Activated gamma-delta T cell treated with Interleukin-2 at 50 U/mL for 16 hours (primary cell): ENCODE data around the gene KLHL29.

ENCODE experiments used
- DNase-seq: peaks from one replicate; pipeline ENCODE4 v3.0.0-alpha.2; 2020

KLHL29 gene

DNA sequence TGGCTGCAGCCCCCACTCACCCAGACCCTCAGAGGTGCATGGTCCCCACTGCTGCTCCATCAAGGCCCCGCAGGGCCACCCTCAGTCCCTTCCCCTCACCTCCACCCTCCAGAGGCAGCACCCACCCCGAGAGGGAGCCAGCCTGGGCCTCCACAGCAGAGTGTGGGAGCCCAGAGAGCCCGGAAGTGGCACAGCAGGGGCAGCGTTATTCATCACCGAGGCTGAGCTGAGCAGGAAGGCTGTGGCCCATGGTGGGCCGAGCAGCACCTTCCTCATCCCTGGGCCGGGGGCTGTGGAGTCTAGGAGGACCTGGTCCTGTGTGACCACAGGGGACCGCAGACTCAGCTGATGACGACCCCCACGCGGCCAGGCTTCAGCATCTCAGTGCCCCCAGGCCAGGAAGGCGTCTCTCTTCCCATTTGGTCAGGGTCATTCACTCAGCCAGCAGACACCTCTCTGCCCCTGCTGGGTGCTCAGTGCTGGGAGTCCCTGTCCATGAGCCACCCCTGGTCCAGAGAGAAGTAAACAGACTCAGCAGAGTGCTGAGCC lies 283.9 kb downstream of the KLHL29 start:
- DNase-seq = no peak

DNA sequence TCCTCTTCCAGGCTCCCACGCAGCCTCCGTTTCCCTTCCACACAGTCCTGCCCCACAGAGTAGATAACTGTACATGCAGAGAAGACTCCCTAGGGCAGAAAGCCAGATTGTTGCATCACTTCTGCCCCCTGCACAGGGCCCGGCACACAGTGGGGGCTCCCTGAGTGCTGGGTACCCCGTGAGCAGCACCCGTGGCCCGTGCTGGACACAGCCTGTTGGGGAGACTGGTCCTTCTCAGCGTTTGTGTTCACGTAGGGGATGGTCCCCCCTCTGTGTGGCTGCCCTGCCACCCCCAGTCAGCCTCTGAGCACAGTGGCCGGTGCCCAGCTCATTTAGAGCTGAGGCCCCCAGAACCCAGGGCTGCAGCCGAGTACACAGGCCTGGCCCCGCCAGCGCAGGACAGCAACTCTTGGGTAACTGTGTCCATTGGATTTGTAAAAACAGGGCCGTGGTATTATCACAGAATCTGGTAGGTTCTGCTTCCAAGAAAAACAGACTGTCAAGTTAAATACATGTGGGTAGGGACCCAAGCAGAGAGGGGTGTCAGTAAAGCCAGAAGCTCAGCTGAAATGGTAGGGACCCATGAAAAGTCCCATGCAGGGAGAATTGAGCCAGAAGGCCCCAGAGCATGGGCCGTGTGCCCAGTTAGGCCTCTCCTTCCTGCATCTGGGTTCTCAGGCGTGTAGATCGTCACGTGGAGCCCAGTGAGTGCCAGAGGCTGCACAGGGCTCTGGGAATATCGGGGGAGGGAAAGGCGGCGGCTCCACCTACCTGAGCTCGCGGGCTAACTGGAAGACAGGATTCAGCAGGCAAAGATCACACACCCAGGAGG lies 284.6 kb downstream of the KLHL29 start:
- no peak for DNase-seq

DNA sequence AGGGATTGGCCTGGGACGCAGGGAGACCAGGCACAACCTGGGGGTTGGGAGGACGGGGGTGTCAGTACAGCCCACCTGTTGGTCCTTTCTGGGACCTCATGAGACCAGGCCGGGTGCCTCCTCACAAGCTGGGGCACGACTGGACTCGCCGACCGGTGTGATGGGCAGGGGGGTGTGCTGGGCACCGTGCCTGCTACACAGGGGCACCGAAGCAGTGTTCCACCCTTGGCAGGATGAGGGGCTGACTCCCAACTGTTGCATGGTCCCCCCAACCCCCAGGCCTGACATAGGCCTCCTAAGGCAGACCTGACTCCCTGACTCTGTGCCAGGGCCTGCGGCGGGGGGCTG lies 285.2 kb downstream of the KLHL29 start:
- DNase-seq = no peak

DNA sequence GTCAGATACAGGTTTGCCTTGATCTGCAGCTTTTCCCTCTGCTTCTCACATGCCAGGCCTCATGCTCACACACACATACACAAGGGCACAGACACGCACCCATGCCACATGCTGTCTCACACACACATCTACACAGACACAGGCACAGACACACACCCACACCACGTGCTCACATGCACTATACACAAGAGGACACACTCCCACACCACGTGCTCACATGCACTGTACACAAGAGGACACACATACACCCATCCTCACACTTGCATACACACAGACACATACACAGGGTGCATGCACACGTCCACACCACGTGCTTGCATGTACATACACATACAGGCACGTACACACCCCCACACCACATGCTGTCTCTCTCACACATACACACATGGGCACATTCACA lies 288.1 kb downstream of the KLHL29 start:
- no peak for DNase-seq

DNA sequence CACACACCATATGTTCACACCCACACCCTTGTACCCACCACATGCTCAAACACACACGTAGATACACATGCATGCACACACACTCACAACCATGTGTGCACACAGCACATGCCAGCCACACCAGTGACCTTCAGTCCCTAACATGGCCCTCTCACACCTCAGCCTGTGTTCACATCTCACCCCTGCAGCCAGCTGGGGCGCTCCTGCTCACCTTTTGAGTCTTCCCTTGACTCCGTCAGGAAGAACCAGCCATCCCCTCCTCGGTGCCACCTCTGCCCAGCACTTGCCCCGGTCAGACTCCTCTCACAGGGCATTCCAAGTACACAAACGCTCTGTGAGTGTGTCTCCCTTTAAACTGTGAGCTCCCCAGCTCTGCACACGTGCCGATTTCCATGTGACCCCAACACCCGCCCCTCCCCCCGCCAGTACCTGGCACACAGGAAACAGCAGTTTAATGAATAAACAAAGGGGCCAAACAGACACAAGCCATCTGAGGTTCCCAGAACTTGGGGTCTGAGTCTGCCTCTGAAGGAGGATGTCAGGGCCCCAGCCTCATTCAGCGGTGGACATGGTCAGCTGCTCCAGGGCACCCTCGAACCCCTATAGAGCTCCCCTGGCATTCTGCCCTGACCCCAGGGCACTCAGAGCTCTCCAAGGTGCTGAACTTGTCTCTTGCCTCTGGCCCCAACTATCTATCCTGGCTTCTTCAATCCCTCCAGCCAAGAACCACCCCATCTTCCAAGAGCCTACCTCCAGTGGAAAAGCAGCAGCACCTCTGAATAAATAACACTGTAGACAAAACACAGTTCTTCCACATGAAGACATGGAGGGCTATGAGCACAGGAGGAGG lies 289.1 kb downstream of the KLHL29 start:
- DNase-seq = no peak

DNA sequence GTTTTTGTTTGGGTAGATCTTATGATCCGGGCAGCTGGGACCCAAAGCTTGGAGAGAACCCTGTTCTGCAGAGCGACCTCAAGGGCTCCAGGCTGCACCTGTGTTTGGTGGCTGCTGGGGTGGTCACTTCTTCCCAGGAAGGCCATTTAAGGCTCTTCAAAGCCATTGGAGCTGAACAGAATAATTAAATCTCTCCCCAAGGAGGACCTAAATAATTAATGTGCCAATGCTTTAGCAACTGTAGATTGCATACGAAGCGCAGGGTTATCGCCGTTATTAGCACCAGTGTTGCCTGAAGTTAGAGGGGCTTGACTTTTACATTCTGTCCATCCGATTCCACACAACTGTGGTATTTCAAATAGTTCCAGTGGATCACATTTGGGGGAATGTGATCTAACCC lies 290.5 kb downstream of the KLHL29 start:
- DNase-seq = no peak

DNA sequence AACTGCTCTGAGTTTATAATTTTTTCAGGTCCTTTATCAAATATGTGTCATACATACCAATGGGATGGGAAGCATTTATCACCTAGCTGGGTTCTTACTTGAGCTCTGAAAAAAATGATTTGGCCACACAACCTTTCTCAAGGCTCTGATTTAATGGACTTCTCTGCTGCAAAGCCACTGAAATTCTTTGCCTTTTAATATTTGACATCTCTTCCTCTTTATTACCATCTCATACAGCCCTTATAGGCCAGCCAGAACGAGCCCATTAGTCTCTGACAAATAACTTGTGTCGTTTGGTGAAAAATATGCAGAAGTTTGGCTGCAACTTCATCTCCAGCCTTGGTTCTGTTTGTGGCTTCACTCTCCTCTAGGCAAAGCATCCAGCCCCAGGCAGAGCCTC lies 292.9 kb downstream of the KLHL29 start:
- DNase-seq = no peak

DNA sequence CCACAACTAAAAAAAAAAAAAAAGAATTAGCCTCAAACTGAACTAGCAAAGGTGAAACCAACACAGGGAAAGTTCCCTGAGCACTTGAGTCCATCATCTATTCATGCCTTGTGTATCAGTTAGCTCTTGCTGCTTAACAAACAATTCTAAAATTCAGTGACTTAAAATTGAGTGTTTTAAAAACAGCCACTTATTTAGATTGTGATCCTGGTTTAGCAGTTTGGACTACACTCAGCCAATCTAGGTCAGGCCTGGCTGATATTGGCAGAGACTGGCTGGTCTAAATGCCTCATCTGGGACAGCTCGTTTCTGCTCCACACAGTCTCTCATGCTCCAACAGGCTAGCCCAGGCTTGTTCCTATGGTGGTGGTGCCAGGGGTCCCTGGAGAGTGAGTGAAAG lies 294.1 kb downstream of the KLHL29 start:
- DNase-seq = no peak

DNA sequence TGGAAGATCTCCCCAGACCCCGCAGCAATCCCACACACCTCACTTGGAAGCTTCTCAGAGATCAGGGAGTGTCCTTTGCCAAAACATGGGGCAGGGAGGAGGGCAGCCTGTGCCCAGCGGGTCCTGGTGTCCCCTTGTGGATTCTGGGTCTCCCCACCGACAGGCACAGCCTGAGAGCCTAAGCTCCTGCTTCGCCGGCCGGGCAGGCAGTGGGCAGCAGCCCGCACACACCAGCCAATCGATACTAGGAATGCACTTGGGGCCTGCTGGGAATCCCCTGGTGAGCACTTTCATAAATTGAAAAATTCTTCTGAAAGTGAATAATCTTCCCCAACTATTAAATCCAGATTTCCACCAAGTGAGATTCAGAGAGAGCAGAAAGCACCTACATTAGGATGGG lies 296.0 kb downstream of the KLHL29 start:
- DNase-seq = no peak

DNA sequence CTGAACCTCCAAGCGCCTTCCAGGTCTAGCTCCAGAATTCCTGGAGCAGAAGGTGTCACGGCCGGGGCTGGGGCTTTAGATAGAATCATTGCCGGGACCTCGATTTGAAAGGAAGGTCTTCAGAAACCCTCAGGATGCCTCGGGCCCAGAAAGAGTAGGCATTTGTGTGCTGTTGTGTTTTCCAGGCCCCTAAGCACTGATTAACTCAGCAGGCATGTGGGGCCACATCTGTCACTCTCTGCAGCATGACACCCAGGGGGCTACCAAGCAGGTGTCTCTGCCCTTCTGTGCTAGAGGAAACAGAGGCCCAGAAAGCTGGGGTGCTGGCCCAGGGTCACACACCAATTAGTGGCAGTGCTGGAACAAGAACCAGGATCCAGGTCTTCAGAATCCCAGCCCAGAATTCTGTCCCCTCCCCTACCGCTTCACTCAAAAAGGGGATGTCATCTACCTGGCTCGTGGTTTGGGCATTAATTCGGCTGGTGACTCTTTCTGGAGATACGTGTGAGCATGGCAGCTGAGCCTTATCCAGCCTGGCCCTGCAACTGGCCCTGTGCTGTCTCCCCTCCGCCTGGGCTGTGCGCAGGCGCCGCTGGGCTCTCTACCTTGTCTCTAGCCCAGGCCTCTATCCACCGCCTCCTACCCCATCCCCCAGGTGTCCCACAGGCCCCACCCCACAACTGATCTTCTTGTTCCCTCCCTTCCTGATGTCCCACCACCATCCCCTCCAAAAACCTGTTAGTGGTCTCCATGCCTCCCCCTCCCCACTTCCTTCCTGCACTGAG lies 296.6 kb downstream of the KLHL29 start:
- no peak for DNase-seq

DNA sequence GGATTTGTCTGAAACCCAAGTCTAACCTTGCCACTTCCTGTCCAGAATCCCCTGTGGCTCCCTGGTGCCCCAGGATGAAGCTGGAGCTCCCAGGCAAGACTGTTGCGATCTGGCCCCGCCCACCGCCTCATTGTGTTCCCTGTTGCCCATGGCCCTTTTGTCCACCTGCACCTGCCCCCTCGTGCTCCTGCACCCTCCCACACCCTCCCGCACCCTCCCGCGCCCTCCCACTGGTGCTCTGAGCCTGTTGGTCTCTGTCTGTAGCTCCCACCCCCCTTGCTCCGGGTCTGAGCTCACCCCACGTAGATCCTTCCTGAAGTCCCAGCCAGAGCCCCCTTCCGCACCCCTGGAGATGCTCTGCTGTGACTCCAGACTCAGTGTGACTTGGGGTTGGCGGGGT lies 297.5 kb downstream of the KLHL29 start:
- DNase-seq = no peak

DNA sequence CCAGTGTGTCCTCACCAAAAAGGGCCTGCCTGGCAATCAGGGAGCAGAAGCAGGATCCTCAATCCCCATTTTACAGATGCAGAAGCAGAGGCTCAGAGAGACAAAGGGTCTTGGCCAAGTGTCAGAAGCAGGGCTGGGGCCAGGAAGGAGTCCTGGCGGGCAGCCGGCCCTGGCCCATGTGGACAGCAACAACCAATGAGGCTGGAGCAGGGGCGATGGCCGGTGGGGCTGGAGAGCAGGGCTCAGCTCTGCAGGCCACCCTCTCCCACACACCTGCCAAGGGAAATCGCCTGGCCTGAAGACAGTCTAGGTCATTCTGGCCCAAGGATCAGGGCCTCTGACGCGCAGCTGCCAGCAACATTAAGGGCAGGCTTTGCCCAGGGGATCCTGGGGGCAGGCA lies 298.0 kb downstream of the KLHL29 start:
- no peak for DNase-seq

DNA sequence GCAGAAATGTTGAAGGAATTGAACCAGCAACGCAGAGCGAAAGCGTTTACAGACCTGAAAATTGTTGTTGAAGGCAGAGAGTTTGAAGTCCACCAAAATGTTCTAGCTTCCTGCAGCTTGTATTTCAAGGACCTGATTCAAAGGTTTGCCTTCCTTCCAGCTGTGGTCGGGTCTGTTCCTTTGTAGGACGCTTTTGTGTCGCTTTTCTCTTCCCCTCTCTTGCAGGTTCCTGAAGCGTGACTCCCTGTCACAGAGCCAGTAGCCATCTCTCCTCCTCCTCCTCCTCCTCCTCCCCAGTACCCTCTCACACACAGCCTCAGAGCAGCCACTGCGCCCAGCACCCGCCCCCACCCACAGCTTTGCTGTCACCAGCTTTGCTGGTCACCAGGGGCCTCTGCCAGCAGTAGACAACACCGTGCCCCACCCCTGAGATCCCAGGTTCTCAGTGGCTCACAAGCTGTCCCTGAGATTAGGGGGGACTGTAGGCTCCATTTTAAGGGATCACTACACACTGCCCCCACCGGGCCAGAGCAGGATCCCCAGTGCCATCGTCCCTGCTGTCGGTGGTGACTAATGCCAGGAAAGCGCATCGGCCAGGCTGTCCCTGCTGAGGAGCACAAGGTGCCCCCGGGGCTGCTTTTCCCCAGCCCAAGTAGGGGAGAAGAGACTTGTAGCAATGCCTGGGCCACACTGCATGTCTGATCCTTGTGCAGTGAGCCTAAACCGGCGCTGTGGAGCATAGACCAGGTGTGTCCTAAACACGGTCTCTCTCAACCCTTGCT lies 299.6 kb downstream of the KLHL29 start:
- no peak for DNase-seq

DNA sequence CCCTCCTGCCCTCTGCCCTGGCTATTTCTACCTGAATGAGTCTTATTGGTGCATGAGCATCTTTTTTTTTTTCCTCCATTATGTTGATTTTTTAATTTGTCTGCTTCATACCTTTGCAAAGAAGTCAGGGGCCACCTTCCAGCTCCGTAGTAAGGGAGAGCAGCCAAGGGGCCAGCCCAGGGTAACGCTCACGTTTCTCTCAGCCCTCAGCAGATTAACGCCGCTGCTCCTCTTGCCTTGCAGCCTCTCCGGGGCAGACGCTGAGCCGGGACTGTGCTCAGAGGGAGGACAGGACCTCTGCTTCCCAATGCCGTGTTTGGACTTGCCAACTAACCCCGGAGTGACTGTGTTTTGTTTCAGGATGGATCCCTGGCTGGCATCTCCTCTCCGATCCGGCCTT lies 300.2 kb downstream of the KLHL29 start:
- DNase-seq = no peak

DNA sequence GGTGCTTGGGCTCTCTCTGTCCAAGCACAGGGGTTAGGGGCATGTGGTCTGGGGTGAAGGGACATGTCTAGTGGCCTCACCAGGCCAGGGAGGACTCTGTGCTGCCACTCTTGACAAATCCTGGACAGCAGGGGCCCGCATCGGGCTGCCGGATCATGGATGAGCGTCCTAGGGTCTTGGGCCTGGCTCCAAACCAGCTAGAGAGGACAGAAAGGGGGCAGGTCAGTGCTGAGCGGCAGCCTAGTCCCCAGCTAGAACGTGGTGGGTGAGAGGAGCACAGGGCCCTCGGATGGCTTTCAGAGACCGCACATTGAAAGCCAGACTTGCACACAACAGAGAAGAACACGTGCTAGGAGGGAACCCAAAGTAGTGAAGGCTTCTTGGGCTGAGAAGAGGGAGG lies 300.7 kb downstream of the KLHL29 start:
- DNase-seq = no peak

DNA sequence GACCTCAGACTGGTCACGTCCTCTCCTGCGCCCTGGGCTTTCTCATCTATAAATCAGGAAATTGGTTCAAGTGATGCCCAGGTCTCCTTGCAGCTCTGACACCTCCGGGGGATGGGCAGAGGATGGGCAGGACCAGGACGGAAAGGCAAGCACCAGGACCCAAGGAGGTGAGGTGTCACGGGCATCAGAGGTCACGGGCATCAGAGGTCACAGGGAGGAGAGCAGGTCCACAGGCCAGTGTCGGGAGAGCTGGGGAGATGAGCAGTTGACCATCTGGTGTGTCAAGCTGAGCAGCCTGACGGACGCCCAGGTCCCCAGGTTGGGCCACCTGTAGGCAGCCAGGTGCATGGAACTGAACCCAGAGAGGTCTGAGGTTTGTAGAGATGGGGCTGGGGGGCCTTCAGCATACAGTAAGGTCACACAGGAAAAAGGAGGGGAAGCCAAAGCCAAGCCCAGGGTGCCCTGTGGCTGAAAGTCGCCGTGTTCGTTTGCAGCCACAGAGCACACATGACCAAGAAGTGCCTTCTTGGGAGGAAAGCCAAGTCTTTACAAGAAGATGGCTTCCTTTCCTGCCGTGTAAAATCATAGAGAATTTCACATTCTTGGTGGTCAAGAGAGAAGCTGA lies 301.5 kb downstream of the KLHL29 start:
- no peak for DNase-seq

DNA sequence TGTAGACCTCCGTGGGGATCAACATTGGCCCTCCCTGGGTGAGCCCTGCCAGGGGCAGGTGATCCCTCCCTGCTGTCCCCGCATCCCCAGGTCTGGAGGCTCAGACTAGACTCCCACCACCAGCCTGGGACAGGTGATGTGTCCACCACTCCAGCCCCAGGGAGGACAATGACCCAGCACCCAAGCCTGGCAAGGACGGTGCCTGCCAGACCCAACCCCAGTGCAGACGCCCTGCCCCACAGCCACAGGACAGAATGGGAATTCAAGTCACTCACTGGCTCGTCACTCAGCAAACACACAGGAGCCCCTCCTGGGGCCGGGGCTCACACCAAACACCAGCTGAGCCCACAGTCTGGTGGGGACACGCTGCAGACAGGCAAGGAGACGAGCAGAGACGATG lies 302.2 kb downstream of the KLHL29 start:
- DNase-seq = no peak

DNA sequence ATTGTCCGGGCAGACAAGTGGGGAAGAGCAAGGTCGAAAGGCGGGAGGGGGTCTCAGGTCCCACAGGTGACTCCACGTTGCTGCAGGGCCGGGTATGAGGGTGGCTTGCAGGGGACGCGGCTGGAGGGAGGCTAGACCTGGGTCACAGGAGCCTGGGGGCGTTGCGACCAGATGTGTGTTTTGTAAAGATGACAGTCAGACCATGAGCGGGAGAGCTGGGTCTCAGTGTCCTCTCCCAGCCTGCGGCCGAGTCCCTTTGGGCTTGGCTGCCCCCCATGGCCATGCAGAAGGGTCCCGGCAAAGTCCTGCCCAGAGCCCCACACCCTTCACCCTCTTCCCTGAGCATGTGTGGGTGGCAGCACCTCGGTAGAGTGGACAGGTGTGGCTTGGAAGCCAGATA lies 302.7 kb downstream of the KLHL29 start:
- no peak for DNase-seq

DNA sequence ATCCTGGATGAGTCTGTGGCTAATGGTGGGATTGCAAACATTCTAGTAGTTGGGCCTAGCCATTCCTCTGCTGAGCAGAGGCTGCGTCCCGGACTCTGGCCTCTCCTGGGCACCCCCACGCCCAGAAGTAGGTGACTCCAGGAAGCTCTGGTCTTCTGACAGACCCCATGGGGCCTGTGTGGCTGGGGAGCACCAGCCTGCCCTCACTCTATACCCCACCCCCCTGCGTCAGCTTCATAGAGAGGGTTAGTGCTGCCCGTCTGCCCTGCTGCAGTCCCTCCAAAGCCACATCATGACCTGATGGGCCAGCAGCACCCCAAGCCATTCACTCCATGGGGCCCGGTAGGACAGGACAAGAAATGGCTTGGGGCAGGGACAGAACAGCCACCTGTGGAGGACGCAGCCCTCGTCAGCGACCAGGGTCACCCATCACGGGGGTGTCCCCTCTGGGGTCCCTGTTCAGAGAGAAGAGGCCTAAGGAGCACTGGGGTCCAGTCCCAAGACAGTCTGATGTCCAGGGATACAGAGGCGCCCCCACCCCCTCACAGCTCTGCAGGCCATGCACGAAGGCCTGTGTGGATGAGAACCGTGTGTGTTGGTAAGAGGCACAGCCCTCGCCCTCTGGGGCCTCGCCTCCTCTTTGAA lies 303.6 kb downstream of the KLHL29 start:
- DNase-seq = no peak

DNA sequence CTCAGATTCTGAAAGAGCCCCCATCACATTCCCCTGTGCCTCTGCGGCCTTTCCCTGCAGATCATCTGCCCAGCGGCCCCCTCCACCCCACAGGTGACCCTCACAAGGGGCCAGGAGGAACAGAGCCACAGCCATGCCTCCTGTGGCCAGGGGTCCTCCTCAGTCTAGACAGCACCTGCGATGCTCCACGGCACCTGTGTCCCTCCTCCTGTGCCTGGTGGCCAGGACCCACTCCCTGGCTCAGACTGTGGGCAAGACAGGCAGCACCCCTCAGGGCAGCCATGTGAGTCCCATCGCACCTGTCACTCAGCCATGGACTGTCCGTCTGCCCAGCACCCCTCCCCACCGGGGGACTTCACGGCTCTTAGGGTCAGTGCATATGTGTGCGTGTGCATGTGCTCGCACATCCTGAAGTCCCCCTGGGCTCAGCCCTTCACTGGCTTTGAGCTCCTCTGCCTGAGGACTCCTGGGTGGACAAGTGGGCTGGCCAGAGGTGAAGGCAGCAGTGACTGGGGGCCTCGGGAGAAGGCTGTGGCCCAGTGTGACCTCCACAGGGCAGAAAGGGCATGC lies 304.2 kb downstream of the KLHL29 start:
- DNase-seq = no peak

DNA sequence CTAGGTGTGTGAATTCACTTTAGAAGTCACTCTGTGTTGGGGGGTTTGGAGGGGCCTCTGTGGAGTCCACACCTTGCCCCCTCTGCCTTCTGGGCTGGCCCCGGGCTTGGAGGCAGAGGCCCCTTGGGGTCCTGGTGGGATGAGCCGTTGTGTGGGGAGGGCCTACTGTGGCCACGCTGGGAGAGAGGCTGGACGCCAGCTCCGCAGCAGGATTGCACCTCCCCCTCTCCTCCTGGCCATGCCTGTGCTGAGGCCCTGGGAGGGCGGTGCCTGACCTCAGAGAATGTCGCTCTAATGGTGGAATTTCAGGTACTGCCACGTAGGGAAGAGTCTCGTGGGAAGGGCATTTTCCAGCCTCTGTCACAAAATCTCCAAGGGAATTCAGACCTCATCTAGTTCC lies 304.9 kb downstream of the KLHL29 start:
- DNase-seq = no peak
